Activated CD8-positive, alpha-beta memory T cell treated with anti-CD3 and anti-CD28 coated beads for 36 hours (primary cell): Measurements from ENCODE around the gene VPS13C. TPM values are rescaled to one million over a fixed set of nuclear protein-coding genes. Genes with fewer than 3 reads are reported as not detected.
"Not testable (repeated sequence)": the region's sequence is repeated elsewhere in the genome, so short reads cannot be mapped to it uniquely, and the experiment has no call there.

Experiments used
- CTCF ChIA-PET: fragments of 350-600 bp; sonication (Branson Sonifier 250); formaldehyde crosslinking; loops from one replicate; lab custom pipeline; 2021; ENCODE audit warnings: antibody characterized with exemption; lab: Charles Lee
- POLR2A ChIA-PET: fragments of 350-600 bp; sonication (Branson Sonifier 250); formaldehyde crosslinking; loops from one replicate; lab custom pipeline; 2021; ENCODE audit warnings: antibody characterized with exemption; lab: Charles Lee
- total RNA-seq, 2 experiments: library from RNA; stranded (reverse); gene quantifications; one replicate each; pipeline ENCODE4 v1.2.3, GENCODE V29; 2021

The VPS13C gene
- total RNA-seq, 2 experiments from 2014 or later, result 38.5 to 40.2 TPM

- ChIA-PET POLR2A (interaction anchor here (0.6 kb wide), 1 partner anchor 14 kb away, joined by 3 read pairs; the partner anchor contains the start of gene C2CD4A), CTCF (interaction anchor here (0.6 to 3.3 kb wide), 2 partner anchors 8 to 483 kb away, joined by 3 to 7 read pairs; partner anchors contain the start of gene VPS13C)
Observed at GRCh38 chr15:62052713-62053112, 7.5 kb downstream of the VPS13C start.

DNA sequence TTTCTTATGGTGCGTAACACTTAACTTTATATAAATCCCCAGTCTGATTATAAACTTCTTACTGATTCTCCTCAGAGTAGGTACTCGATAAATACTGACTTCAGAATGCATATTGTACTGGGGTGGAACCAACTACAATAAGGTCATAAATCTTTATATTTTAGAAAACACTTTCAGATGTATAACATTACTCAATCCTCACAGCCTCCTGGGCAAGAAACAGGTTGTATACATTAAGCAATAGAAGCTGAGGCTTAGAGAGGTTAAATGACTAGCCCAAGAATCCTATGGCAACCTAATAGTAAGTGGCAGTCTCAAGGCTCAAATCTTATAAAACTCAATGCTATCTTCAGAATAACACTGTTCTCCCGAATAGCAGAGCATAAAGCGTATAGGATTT lies 9.1 kb downstream of the VPS13C start:
- ChIA-PET CTCF (interaction anchor here (0.7 to 3.3 kb wide), 3 partner anchors 10 to 168 kb away, joined by 3 to 7 read pairs (median 4); partner anchors contain the start of gene VPS13C), POLR2A (no interaction called here)

DNA sequence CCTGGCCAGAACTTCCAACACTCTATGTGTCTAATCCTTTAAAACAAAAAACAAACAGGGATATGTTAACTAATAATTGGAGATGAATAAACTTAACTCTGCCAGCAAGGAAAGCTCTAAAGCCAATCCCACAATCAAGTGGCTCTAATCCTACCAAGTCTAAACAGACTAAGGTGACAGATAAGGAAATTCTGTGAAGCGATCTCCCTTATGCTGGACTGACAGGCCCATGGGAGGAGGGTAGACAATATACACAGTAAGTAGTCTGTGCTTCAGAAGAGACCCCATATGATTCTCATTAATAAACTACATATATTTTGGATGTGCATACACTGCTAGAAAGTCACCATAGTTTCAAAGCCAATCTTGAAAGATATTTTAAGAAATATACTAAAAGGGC lies 10.1 kb downstream of the VPS13C start:
- CTCF ChIA-PET, result interaction anchor here (3.3 kb wide), 1 partner anchor 11 kb away, joined by 7 read pairs; the partner anchor contains the start of gene VPS13C

DNA sequence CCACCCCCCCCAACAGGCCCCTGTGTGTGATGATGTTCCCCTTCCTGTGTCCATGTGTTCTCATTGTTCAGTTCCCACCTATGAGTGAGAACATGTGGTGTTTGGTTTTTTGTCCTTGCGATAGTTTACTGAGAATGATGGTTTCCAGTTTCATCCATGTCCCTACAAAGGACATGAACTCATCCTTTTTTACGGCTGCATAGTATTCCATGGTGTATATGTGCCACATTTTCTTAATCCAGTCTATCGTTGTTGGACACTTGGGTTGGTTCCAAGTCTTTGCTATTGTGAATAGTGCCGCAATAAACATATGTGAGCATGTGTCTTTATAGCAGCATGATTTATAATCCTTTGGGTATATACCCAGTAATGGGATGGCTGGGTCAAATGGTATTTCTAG lies 12.0 kb downstream of the VPS13C start:
- CTCF ChIA-PET, POLR2A ChIA-PET: not testable (repeated sequence)

More for the DNA sequence above, 10.1 kb downstream of the VPS13C start:
- POLR2A ChIA-PET, result no interaction called here

DNA sequence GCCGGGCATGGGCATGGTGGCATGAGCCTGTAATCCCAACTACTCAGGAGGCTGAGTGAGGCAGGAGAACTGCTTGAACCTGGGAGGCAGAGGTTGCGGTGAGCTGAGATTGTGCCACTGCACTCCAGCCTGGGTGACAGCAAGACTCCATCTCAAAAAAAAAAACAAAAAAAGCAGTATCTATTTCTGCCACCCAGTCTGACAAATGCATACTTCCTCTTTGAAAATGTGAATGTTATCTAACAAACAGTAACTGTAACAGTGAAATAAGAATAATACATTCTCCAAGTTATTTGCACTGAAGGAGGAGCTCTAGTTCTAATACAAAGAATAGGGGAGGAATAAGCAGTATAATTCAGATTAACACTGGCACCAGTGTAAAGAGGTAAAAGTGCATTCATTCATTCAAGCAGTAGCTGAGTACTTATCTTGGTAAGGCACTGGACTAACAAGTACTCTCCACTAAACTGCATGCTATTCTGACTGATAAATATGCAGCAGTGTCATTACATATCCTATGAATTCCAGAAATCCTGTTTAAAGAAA lies 12.9 kb downstream of the VPS13C start:
- ChIA-PET POLR2A (no interaction called here), CTCF (no interaction called here)

GRCh38 chr15:62046078-62046743 lies 14.0 kb downstream of the VPS13C start:
- ChIA-PET CTCF (no interaction called here), POLR2A (no interaction called here)

DNA sequence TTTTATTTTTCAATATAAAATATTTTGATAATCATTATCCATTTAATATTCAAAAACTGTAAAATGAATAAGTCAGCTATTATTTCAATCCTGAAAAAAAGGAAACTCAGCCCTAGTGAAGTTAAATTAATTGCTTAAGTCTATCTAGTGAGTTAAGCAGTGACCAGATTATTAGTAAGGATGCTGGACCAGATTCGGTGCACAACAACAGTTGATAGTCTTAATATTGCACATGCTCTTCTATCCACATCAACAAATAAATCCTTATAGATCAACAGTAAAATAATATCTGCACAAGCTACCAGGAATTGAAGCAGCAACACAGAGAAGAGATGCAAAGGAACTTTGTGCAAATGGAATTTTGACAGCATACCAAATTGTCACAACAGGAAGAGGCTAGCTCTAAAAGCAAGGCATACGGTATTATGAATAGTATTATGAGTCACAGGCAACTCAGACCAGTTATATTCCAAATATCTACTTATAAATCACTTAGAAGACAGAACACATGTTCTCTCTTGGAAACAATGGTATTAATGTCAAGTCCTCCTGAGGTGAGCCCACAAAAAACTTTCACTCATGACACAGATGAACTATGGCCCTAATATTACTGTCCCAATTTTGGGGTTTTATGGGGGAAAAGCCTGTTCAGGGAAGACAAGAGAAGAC lies 24.9 kb downstream of the VPS13C start:
- CTCF ChIA-PET, result no interaction called here
- POLR2A ChIA-PET, result no interaction called here

DNA sequence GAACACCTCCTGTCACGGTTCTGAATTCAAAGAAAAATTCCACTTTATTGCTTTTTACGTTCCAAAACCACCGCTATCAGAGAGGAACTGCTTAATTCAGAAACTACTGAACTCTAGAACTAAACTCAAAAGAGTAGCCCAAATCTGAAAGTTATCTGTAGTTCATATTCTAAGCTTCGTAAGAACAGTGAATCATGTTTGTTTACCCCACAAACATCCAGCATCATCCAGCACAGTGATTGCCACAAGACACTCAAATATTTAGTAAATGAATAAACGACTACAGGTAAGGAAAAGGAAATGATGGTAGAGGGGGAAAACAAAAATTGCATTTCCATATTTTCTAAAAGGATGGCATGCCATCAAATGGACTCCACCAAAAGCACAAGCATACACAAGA lies 32.3 kb downstream of the VPS13C start:
- CTCF ChIA-PET, result no interaction called here
- POLR2A ChIA-PET, result no interaction called here

DNA sequence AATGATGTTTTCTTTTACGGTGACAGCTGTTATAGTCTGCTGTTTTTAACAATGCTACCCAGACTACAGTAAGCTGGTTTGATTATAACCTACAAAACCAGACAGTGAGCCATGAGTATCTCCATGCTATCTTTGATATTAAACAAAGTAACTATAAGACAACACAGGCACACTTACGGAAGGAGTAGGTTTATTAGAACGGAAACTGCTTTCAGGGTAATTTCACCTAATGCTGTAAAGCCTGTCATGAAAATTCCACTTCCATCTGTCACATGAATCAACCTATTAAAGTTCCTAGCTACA lies 33.0 kb downstream of the VPS13C start:
- POLR2A ChIA-PET, result no interaction called here
- CTCF ChIA-PET, result no interaction called here

DNA sequence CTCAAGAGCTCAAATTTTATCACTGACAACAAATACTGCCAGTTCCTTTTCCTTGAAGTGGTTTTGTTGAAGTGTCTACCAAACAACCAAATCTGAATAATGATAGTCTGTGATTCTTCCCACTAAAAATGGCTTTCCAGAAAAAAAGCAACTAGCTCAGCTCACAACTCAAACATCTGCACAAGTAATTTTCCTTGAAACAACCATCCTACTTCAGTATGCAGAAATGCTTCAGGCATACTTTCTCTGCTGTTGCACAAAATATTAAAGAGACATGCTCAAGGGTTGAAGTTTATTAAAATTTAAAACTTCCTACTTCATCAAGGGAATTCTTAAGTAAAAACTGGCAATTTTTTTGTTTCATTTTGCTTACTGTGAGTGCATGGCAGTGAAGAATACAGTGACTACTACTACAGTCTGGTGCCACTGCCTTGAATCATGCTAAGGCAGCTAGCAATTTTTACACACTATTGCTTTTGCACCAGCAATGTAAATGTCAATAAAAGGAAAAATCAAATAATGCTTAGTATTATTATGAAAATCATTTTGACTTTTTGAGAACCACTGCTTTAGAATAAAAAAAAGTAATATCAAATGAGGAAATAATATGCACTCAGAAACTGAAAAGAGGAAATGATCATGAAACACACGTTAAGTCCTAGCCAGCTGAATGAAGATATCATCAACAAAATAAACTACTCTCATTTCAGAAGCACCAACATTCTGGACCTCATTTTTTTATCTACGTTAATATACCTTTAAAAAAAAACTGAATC lies 33.6 kb downstream of the VPS13C start:
- ChIA-PET POLR2A (no interaction called here), CTCF (interaction anchor here (0.6 to 1.7 kb wide), 2 partner anchors 34 to 240 kb away, joined by 3 read pairs; partner anchors contain the start of gene VPS13C)

DNA sequence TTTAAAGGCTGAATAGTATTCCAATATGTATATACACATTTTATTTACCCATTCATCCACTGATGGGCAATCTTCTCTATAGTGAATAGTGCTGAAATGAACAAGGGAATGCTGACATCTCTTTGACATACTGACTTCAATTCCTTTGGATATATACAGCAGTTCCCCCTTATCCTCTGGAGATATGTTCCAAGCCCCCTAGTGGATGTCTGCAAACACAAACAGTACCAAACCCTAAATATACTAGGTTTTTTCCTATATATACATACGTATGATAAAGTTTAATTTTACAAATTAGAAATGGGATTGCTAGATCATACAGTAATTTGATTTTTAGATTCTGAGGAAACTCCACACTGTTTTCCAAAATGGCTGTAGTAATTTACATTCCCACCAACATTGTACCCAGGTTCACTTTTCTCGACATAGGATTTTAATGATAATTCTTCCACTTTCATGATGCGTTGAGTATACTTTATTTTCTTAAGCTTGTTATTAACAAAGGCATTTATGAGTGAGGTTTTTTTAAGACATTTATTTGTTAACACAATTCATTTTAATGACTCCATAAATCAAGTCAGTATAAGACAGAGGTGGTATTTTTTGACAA lies 38.2 kb downstream of the VPS13C start:
- POLR2A ChIA-PET, result no interaction called here
- CTCF ChIA-PET, result no interaction called here

GRCh38 chr15:62020576-62021160 lies 39.6 kb downstream of the VPS13C start:
- CTCF ChIA-PET, result no interaction called here
- POLR2A ChIA-PET, result no interaction called here

GRCh38 chr15:62005354-62005753 lies 54.9 kb downstream of the VPS13C start:
- CTCF ChIA-PET, POLR2A ChIA-PET: not testable (repeated sequence)

- ChIA-PET CTCF (no interaction called here), POLR2A (no interaction called here)
Observed at GRCh38 chr15:61997786-61998185, 62.5 kb downstream of the VPS13C start.

DNA sequence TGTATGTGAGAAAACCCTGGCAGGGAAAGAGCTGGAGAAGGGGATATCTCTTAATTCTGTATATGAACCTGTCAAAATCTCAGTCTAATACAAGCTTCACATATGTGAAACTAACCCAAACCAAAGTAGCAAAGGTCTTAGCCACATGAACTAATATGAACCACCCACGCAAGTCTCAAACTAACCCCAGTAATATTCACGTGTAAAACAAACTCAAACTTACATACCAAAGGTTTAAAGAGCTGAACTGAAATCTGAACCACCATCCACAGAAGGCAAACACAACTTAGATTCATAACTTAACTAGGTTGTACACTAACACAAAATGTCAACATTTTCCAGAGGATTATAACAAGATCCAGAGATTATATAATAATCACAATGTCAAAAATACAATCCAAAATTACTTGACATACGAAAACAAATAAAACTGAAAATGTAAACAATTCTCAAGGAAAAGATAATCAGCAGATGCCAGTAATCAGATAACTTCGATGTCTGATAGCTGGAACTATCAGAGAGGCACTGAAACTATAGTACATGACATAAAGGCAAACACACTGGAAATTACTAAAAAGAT lies 64.1 kb downstream of the VPS13C start:
- ChIA-PET CTCF (no interaction called here), POLR2A (interaction anchor here (0.7 kb wide), 1 partner anchor 64 kb away, joined by 3 read pairs; the partner anchor contains the start of gene VPS13C)

DNA sequence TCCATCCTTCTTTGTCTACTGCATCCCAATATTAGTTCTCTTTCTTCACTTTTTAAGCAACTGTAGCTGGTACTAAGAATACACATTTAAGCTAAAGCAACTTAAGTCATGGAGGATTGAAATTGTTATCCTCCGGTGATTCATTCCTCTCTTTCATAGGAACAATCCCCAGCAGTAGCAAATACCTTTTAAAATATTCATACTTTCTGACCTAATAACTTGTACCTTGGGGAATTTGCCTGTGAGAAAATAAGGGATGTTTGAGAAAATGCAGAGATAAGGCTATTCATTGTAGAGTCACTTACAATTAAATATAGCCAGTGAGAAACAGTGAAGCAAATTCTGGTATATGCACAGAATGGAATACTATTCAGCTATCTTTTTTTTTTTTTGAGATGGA lies 66.0 kb downstream of the VPS13C start:
- POLR2A ChIA-PET, result no interaction called here
- CTCF ChIA-PET, result no interaction called here

- ChIA-PET POLR2A (no interaction called here), CTCF (no interaction called here)
Observed at GRCh38 chr15:61992518-61992917, 67.7 kb downstream of the VPS13C start.

GRCh38 chr15:61989667-61990066 lies 70.6 kb downstream of the VPS13C start:
- CTCF ChIA-PET, result no interaction called here
- POLR2A ChIA-PET, result no interaction called here

DNA sequence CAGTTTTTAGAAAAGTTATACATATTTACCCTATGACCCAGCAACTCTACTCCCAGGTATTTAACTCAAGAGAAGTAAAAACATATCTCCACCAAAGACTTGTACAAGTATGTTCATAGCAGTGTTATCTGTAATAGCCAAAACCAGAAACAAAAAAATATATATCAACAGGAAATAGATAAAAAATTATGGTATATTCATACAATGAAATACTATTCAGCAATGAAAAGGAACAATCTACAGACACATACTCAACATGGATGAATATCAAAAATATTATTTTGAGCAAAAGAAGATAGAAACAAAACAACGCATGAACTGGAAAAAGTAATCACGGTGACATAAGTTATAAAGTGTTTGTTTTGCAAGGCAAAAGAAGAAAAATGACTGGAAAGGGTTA lies 72.4 kb downstream of the VPS13C start:
- CTCF ChIA-PET, result no interaction called here
- POLR2A ChIA-PET, result no interaction called here
